Right ventricle myocardium inferior (tissue), 1 donor: Measurements from ENCODE around the gene NRP1. TPM values are rescaled to one million over a fixed set of nuclear protein-coding genes. Genes with fewer than 3 reads are reported as not detected.
"Not testable (repeated sequence)": the region's sequence is repeated elsewhere in the genome, so short reads cannot be mapped to it uniquely, and the experiment has no call there.

ENCODE experiments used
- ATAC-seq: fragments of 200-7000 bp; cut with Tn5 transposase; one replicate; pipeline ENCODE4 v1.9.1; 2020; ENCODE audit warnings: mild to moderate bottlenecking, moderate library complexity
- DNase-seq: peaks from one replicate; pipeline ENCODE4 v3.0.0; 2021; ENCODE audit errors: missing footprints
- intact Hi-C: fragments of 100-400 bp; cut with DNase I; formaldehyde crosslinking; loops from one replicate; pipeline ENCODE4 v1.11.0; 2022
- total RNA-seq: library from RNA; stranded (reverse); fragmentation: NEBNext Ultra II Directional; extraction: Animal tissue kit (Norgen Biotek cat#: 25700); gene quantifications from one replicate; pipeline ENCODE4 v1.2.1, GENCODE V29; 2021
- donor health status: DM: no; HTN: yes; CAD: no; lungs with severe emphysema.

The NRP1 gene
- total RNA-seq, 1 donor from 2014 or later = 175 TPM

DNA sequence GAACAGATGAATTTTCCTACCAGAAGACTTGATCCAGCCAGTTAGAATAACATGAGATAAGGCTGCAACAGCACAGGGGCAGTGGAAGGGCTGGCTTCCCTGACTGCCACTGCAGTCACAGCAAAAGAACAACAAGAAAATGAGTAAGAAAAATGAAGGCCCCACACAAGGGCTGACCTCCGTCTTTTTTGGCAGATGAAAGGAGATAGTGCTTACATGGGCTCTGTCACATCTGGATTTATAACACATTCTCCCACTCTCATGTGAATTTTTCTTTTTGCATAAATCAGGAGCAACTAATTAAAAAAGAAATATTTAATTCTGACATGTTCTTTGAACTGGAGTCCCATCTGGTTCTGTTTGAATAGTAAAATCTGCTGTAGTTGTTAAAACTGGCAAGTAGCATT lies 99.6 kb downstream of the NRP1 start:
- intact Hi-C loops = loop anchor here (5.0 kb wide), 1 partner anchor 38 kb away; no protein-coding TSS in a partner anchor
- peak; percentile 62 for ATAC-seq
- DNase-seq = peak; percentile 68

DNA sequence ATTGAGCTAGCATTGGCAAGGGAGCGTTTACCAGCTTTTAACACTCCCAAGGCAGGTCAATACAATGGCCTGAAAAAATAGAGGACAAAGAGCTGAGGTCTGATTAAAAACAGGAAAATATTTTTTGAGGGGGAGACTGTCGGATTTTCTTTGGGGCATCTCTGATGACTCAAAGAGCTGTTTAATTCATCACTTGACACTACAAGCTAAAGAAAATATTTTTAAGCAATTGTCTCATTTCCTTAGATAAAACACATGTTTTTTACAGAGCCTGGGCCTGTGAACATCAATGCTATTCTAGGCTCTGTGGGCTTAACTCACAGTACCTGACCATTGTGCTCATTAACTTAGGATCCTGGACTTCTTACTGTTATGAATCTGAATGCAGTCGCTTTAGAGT lies 100.8 kb downstream of the NRP1 start:
- intact Hi-C loops = loop anchor here (1.0 to 5.0 kb wide), 2 partner anchors 16 to 36 kb away; no protein-coding TSS in a partner anchor
- no peak for ATAC-seq

DNA sequence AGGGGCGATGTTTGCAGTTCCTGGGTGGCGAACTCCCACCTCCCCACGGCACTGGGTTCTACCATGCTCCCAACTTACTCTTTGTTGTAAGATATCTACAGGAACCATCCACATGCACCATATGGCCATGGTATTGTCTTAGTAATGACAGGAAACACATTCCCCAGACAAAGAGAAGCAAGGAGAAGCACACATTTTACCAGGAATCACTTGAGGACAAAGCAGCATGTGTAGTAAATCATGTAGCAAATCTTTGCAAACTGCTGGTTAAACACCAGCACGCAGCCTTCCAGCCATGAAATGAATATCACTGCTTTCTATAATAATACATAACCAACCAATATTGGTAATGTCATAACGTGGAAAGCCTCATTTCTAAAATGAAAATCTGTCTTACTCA lies 101.2 kb downstream of the NRP1 start:
- intact Hi-C loops = loop anchor here (1.0 to 5.0 kb wide), 2 partner anchors 16 to 36 kb away; no protein-coding TSS in a partner anchor
- ATAC-seq (no peak), DNase-seq (no peak)

More for the DNA sequence above, 100.8 kb downstream of the NRP1 start:
- no peak for DNase-seq

DNA sequence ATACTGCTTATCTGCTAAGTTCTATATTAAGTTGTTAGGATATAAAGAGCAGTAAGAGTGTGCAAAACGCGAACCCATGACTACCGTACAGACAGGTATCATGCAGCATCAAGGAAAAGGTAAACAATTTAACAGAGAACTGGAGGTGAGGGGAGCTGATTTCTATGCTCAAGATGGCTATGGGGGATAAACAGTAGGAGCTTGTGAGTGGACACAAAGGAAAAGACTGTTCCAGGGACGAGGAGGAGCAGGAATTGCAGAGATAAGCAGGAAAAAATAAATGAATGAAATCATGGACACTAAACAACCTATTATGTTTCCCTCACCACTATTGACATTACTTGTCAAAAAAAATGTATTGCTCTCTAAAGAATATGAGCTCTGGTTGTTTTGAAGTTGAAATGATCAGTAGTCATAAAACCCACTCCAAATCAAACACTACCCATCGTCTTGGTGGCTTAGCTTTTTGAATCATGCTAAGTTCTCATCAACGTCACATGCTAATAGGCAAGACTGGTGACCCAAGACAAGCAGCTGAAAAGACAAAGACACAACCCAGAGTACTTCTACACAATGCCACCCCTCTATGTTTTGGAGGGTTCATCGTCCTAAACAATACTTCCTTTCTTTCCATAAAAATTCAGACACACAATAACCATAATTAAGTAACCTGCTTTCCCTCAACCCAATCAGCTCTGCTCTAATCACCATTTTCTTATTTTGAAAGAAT lies 102.7 kb downstream of the NRP1 start:
- ATAC-seq (no peak), DNase-seq (no peak)
- intact Hi-C loops = loop anchor here (5.0 kb wide), 1 partner anchor 34 kb away; no protein-coding TSS in a partner anchor

DNA sequence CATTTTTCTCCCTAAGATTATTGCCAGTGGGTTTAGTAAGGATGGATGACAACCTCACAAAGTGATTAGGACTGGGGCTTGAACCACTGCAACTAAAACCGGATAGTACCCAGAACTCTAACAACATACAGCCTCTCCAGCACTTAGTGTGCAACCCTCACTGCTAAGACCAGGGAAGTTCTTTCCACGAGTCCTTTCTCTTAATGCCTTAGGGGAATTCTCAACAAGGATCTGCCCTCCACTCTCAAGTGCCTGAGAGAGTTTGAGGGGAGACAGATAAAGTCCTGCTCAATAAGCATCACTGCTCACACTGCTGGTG lies 104.6 kb downstream of the NRP1 start:
- intact Hi-C loops = loop anchor here (5.0 kb wide), 1 partner anchor 33 kb away; no protein-coding TSS in a partner anchor
- no peak for ATAC-seq
- DNase-seq = no peak

DNA sequence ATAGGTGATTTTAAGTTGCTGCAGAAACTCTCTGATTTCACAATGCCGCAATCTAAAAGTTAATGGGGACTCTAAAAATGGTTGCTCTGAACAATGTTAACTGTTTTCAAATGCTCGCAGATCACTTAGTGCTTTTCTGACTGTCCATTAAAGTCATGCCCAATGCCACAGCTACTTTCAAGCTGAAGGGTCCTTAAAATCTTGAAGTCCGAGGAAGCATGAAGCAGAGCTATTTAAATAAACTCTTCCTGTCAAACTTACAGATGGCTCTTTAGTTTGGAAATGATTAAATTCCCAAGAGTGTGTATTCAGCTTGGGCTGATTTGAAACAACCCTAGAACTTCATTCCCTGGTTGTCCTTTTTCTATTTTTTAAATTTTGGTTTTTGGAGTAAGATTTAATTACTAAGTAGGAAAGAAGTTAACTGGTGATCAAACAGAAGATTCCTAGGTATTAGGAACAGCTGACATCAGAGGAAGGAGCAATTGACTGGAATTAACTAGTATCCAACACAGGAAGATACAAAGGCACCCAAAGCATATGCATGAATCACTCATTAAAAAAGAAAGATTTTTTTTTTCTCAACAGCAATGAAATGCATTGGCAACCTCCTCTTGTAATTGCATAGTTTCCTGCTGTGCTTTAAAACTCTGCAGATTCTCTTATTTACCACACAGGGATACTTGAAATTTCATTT lies 105.1 kb downstream of the NRP1 start:
- DNase-seq = no peak
- intact Hi-C loops = no loop called here
- ATAC-seq = no peak

DNA sequence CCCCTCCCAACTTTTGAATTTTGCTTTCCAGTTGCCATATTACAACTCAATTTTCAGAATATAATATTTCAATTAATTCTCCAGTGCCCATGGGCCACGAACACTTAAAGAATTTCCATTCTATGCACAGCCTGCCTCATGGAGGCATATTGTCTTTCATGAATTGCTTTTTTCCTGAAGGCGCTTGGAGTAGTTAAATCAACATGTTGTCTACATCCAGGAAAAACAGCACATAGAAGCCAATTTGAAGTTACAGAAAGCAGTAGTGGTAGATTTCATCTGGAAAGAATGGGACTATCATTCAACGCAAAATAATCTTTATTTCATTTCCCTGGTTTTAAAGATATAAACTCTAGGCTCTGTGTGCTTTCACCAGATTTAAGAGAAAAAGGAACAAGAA lies 106.0 kb downstream of the NRP1 start:
- intact Hi-C loops = no loop called here
- no peak for ATAC-seq
- DNase-seq = no peak

DNA sequence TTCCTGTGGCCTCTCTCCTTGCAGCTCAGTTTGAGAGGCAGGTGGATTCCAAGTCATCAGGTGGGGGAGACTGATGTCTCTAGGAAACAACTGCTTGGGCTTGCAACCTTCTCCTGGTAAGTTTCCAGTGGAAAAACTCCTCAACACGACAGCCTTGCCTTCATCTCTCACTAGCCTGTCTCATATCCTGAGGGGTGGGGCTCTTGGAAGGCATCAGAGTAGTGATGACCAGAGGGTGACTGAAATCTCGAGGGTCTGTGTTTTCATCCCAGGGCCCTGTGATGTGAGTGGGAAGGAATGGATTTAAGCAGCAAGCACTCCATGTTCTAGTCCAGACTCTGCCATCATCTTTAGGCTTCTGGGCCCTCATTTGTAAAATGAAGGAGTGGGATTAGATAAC lies 107.0 kb downstream of the NRP1 start:
- DNase-seq (no peak), ATAC-seq (peak; percentile 26)
- intact Hi-C loops = no loop called here

DNA sequence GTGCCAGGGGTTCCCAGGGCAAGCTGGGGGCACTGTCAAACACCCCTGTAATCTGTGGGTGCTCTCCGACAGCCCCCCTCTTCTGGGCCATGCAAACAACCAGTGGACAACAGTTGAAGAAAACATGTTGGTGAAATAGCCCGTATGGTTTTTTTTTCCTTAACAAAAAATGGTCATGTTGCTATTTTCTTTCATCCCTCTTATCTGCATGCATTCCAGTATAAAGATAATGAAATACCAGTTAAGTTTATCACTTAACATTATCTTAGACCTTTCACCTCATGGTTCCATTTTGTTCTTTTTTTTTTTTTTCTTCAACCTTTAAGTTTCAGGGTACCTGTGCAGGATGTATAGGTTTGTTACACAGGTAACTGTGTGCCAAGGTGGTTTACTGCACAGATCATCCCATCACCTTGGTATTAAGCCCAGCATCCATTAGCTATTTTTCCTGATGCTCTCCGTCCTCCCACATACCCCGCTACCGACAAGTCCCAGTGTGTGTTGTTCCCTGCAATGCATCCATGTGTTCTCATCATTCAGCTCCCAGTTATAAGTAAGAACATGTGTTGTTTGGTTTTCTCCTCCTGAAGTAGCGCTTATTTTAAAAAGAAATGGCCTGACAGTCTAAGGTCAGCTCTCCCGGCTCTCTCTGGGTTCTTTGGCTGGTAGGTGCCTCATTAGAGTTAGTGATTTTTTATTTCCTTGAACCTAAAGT lies 110.1 kb downstream of the NRP1 start:
- no peak for ATAC-seq
- no peak for DNase-seq
- intact Hi-C loops = no loop called here

DNA sequence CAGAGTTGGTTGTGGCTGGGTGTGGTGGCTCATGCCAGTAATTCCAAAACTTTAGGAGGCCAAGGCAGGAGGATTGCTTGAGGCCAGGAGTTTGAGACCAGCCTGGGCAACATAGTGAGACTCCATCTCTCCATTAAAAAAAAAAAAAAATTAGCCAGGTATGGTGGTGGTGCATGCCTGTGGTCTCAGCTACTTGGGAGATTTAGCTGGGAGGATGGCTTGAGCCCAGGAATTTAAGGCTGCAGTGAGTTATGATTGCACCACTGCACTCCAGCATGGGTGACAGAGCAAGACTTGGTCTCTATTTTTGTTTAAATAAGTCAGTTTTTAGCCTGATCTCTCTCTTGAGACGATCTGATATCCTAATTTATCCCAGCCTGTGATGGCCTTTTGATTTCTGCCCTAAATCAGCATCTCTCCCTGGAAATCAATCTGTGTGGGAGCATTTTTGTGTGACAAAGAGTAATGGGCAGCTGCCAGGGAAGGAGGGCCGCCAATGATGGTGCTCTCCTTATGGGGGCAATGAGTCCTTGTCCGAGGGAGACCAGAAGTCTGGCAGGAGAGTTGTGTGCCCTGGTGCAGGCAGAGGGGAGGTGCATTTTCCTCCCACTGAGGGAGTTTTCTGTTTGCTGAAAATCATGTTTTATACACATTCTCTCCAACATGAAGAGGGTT lies 111.0 kb downstream of the NRP1 start:
- intact Hi-C loops = no loop called here
- no peak for ATAC-seq
- DNase-seq = no peak

DNA sequence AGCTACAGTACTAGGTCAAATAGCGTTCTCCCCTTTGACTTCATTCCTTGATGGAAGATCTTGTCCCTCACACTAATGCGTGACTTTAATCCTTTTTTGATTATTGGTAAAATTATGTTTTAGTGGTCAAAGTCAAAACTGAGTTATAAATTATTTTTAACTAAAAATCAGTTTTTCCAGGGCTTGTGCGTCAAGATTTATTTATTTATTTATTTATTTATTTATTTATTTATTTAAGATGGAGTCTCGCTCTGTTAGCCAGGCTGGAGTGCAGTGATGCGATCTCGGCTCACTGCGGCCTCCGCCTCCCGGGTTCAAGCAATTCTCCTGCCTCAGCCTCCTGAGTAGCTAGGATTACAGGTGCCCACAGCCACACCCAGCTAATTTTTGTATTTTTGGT lies 112.2 kb downstream of the NRP1 start:
- intact Hi-C loops, ATAC-seq, DNase-seq: not testable (repeated sequence)

DNA sequence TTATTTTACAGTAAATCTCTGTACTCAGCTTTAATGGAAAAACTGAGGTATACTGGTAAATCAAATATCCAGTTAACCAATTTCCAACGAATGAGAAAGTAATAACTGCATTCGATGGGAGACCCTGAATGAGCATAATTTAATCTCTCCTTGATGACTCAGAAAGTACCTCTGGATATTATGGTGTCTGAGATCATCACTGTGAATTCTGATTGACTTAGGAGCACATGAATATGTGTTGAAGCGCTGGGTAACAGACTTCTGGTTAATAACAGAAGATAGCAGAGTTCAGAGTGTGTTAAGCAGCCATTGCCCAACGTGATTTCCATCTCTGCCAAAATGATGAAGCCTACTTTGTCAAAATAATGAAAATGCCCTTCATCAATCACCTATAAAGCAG lies 116.6 kb downstream of the NRP1 start:
- DNase-seq (no peak), ATAC-seq (no peak)
- intact Hi-C loops = no loop called here

DNA sequence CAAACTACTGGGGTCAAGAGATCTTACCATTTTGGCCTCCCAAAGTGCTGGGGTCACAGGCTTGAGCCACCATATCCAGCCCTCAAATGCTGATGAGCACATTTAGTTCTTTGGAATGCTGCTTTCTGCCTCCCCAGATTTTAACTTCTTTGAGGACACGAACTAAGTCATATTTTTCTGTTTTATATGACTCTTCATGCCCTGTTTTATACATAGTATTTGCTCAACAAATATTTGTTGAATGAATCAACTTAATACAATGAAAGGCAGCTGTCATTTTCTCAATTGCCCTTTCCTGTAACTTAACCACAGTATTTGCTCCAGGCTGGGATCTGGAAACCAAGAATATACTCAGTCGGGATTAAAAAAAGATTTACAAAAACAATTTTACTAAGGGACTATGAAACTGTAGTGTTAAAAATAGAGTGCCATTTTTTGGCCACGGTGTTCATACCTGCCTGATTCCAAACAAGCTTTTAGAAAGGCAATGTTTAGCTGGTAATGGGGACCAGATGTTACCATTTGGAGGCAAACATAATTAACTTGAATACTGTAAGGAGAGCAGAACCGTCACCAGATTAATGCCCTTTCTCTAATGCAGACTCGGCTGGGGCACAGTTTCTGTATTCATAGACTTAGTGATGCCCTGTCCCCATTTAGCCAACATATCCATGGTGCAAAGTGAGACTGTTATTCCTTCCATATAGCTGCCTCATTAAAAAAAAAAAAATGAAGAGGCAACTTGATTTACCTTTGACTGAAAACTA lies 117.6 kb downstream of the NRP1 start:
- intact Hi-C loops = no loop called here
- ATAC-seq = no peak
- DNase-seq = no peak

DNA sequence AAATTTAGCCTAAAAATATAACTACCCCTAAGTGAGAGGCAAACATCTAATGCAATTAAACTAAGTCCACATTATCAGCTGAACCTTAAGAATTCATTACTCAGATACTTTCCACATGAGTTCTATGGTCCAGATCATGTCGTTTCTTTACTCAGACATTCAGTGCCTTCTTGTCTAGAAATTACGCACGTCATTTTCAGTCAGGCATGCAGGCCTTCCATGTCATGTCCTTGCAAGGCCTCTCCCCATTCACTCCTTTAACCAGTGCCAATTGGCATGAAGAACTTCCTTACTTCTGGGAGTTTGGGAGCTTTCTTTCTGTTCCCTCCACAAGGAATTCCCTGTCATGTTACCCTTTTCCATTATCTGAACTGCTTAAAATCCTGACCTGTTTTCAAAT lies 118.8 kb downstream of the NRP1 start:
- ATAC-seq (peak; percentile 82), DNase-seq (peak; percentile 56)
- intact Hi-C loops = no loop called here

DNA sequence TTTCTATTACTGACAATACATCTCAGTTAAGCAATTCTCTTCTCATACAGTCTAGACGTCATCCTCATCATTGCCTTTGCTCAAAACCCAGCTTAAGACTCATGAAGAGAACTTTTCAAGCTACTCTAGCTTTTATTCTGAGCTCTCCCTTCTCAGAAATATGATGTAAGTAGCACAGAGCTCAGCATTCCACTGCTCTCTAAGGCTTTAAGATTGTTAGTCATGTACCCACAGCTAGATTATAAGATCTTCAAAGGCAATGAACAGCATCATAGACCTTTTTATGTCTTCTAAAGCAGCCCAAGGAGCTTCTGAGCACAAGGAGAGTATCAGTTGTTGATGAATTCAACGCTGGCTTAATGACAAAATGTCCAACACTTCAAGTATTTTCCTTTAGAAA lies 119.3 kb downstream of the NRP1 start:
- no peak for DNase-seq
- peak; percentile 70 for ATAC-seq
- intact Hi-C loops = no loop called here

DNA sequence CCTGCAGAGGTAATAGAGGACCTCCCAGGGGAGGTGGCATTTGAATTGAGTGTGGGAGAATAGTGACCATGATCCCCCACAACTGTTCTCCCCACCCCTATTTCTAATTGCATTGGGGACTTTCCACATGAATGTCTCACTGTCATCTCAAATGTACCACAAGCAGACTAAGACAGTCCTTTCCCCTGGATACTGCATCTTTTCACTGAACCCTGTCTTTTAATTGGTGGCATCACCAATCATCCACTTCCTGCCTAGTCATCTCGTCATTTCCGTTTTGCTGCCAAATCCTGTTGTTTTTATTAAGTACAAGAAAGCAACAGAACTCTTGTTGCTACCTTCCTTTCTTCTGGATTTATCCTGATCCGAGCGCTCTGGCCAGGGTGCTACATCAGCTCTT lies 120.3 kb downstream of the NRP1 start:
- DNase-seq = no peak
- intact Hi-C loops = no loop called here
- ATAC-seq = no peak

DNA sequence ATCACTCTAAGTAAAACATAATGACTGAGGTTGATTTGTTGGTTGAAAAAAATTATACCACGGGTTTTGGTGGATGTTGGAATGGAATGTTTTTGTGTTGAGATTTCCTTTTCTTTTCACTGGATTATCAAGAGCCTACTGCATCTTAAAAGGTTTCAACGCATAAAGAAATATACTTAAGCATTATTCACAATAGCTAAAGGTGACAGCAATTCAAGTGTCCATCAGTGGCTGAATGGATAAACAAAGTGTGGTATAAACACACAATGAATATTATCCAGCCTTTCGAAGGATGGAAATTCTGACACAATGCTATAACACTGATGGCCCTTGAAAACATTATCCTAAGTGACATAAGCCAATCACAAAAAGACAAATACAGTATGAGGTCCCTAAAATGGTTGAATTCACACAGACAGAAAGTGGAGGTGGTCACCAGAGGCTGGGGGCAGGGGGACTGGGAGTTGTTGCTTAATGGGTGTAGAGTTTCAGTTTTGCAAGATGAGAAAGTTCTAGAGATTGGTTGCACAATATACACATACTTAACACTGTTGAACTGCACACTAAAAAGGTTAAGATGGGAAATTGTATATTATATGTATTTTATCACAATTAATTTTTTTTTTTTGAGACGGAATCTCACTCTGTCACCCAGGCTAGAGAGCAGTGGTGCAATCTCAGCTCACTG lies 122.3 kb downstream of the NRP1 start:
- DNase-seq (no peak), ATAC-seq (no peak)
- intact Hi-C loops = no loop called here
